Progenitor cell of endocrine pancreas (in vitro differentiated cells): ENCODE results near the gene FHDC1. TPM values are rescaled to one million over a fixed set of nuclear protein-coding genes. Genes with fewer than 3 reads are reported as not detected.

Experiments
- DNase-seq: peaks from one replicate; pipeline ENCODE4 v3.0.0; 2021; ENCODE audit warnings: low spot score; ENCODE audit not compliant: unreplicated experiment
- H3K27ac Mint-ChIP-seq: 2 replicates; pipeline ENCODE4 v1.8.0; 2021; ENCODE audit warnings: mild to moderate bottlenecking, moderate library complexity, mixed read lengths
- H3K27me3 Mint-ChIP-seq: 2 replicates; pipeline ENCODE4 v1.8.0; 2021; ENCODE audit warnings: mixed read lengths
- H3K36me3 Mint-ChIP-seq: 2 replicates; pipeline ENCODE4 v1.8.0; 2022; ENCODE audit warnings: mixed read lengths; ENCODE audit not compliant: insufficient read depth
- H3K4me1 Mint-ChIP-seq: 2 replicates; pipeline ENCODE4 v1.8.0; 2021; ENCODE audit warnings: low read depth, mixed read lengths
- H3K4me3 Mint-ChIP-seq: 2 replicates; pipeline ENCODE4 v1.8.0; 2021; ENCODE audit warnings: low read depth, mild to moderate bottlenecking, moderate library complexity, mixed read lengths
- H3K9me3 Mint-ChIP-seq: 2 replicates; pipeline ENCODE4 v1.8.0; 2021; ENCODE audit warnings: low read depth, mixed read lengths
- total RNA-seq: library from RNA; stranded (reverse); gene quantifications from 2 replicates; pipeline ENCODE4 v1.2.1, GENCODE V29; 2021
- TF ChIP-seq, protein P1 (sequence below): fragments of 200-600 bp; sonication (generic); IDR thresholded peaks from one replicate; pipeline ENCODE4 v1.5.0; 2021; ENCODE audit warnings: antibody characterized with exemption, mild to moderate bottlenecking; ENCODE audit not compliant: unreplicated experiment

Gene FHDC1
- total RNA-seq, 1 donor from 2014 or later = 11.6 TPM

DNA sequence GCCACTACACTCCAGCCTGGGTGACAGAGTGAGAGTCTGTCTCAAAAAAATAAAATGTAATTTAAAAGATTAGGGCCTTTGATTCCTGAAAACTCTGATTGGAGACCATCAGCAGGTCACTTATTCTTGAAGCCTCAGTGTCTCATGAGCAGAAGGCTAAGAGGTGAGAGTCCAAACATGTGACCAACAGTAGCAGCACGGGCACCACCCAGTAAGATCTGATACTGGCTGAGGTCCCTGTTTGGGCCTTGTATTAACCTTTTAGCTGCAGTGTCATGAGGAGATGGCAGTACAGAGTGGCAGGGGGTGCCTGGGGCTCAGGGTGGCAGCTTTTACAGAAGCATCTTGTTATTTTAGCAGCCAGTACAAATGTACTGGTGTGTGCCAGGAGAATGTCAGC is 89.3 kb downstream of the FHDC1 start:
- TF ChIP-seq, protein P1, sequence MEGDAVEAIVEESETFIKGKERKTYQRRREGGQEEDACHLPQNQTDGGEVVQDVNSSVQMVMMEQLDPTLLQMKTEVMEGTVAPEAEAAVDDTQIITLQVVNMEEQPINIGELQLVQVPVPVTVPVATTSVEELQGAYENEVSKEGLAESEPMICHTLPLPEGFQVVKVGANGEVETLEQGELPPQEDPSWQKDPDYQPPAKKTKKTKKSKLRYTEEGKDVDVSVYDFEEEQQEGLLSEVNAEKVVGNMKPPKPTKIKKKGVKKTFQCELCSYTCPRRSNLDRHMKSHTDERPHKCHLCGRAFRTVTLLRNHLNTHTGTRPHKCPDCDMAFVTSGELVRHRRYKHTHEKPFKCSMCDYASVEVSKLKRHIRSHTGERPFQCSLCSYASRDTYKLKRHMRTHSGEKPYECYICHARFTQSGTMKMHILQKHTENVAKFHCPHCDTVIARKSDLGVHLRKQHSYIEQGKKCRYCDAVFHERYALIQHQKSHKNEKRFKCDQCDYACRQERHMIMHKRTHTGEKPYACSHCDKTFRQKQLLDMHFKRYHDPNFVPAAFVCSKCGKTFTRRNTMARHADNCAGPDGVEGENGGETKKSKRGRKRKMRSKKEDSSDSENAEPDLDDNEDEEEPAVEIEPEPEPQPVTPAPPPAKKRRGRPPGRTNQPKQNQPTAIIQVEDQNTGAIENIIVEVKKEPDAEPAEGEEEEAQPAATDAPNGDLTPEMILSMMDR = no peak
- H3K27me3 Mint-ChIP-seq = peaks cover 5% of the 10 kb centered on the region
- no peak overlapping the region for H3K4me3 Mint-ChIP-seq
- H3K27ac Mint-ChIP-seq = no peak overlapping the region
- no peaks in the 10 kb centered on the region for H3K4me1 Mint-ChIP-seq
- no peak for DNase-seq
- H3K9me3 Mint-ChIP-seq = peaks cover 13% of the 10 kb centered on the region
- no peaks in the 10 kb centered on the region for H3K36me3 Mint-ChIP-seq

DNA sequence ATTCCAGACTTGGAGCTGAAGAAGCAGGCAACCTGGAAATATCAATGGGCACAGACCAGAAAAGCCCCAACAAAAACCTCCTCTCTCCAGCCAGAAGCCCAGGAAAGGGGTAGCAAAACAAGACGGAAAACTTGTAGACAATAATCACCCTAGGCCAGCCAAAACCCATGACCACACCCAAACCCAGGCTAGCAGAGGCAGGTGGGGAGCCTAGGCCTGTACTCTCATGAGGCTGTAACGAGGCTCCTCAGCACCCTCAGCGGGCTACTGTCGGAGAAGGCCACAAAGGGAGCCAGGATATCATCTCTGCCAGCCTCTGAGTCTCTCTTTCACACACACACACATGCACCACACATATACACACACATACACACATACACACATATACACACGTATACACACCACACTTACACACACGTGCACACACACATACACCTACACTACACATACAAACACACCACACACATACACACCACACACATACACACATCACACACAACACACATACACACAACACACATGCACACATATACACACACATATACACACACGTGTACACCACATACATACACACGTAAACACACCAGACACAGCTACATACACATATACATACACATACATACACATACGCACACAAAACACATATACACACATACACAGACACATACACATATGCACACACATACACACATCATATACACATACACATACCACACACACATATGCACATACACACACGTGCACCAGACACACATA is 90.6 kb downstream of the FHDC1 start:
- DNase-seq = no peak
- H3K36me3 Mint-ChIP-seq = no peaks in the 10 kb centered on the region
- no peak overlapping the region for H3K27ac Mint-ChIP-seq
- H3K27me3 Mint-ChIP-seq = peaks cover 5% of the 10 kb centered on the region
- peaks cover 17% of the 10 kb centered on the region for H3K9me3 Mint-ChIP-seq
- TF ChIP-seq, protein P1 = no peak
- H3K4me3 Mint-ChIP-seq = no peak overlapping the region
- no peaks in the 10 kb centered on the region for H3K4me1 Mint-ChIP-seq

DNA sequence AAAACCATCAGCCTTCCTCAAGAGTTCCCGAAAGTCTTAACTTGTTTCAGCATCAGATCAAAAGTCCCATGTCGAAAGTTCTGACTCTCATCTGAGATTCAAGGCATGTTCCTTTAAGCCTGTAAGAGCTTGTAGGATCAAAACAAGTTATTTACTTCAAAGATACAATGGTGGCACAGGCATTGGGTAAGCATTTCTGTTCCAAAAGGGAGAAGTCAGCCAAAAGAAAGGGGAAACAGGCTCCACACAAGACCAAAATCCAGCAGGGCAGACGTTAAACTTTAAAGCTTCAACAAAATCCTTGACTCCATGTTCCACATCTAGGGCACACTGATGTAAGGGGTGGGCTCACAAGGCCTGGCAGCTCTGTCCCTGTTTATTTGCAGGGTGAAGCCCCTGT is 91.7 kb downstream of the FHDC1 start:
- DNase-seq = no peak
- H3K36me3 Mint-ChIP-seq = no peaks in the 10 kb centered on the region
- H3K4me3 Mint-ChIP-seq = no peak overlapping the region
- peaks cover 5% of the 10 kb centered on the region for H3K27me3 Mint-ChIP-seq
- H3K9me3 Mint-ChIP-seq = peaks cover 17% of the 10 kb centered on the region
- H3K4me1 Mint-ChIP-seq = no peaks in the 10 kb centered on the region
- TF ChIP-seq, protein P1 = no peak
- H3K27ac Mint-ChIP-seq = no peak overlapping the region

DNA sequence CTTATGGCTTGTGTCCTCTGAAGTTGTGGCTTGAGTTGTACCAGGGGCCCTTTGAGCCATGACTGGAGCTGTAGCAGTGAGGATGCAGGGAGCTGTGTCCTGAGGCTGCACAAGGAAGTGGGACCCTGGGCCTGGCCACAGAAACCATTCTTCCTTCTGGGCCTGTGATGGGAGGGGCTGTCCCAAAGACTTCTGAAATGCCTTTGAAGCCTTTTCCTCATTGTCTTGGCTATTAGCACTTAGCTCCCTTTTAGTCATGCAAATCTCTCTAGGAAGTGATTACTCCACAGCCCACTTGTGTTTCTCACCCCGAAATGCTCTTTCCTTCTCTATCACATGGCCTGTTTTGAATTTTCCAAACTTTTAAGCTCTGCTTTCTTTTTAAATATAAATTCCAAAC is 92.4 kb downstream of the FHDC1 start:
- Mint-ChIP-seq H3K9me3 (peaks cover 17% of the 10 kb centered on the region), H3K4me3 (no peak overlapping the region), H3K36me3 (no peaks in the 10 kb centered on the region), H3K27ac (no peak overlapping the region), H3K4me1 (no peaks in the 10 kb centered on the region), H3K27me3 (peaks cover 5% of the 10 kb centered on the region)
- no peak for DNase-seq
- TF ChIP-seq, protein P1 = no peak

Other genes starting within 250 kb of the FHDC1 start
- gene TIGD4, start 156.6 kb upstream of the FHDC1 start, total RNA-seq = 2.5 and 3.3 TPM in 2 replicates
- gene ARFIP1, start 156.4 kb upstream of the FHDC1 start, total RNA-seq = 31.7 and 32.6 TPM in 2 replicates